Measurements from ENCODE around the gene BEGAIN.

DNA sequence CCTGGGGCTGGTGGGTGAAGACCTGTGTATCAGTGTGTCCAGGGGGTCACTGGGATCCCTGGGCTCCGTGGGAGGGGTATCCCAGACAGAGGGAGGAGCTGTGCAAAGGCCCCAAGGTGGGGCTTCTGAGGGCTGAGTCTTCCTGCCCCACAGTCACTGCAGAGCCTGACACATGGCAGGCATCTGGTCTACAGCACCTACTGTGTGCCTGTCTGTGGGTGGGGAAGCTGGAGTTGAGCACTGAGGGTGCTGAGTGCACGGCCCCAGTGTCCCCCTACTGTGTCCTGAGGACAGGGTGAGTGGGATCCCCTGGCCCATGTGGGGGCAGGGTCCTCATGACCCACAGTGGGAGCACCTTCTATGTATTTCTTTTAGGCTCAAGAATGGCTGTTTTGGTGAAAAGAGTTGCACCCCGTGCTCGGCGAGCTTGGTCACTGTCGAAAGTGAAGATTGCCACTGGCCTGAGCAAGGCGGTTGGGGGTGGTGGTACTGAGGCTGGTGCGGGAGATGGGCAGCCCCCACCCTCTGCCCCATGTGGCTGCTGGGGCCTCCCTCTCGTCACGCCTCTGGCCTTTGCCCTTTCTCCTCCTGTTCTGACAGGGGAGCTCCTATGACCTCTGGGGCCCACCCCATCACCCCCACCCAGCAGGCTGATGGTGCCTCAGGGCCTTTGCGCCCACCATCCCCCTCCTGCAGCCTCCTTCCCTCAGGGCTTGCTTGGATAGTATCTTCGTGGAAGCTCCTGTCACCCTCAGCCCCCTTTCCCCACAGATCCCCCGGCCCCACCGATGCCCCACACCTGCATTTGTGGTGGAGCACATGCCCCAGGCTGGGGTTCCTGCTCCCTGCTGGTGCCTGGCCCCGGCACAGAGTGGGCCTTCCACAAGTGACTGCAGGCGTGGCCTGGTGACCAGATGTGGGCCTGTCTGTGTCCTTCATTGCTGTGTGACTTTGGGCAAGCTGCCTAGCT, 55.8 kb downstream of the BEGAIN start:
- no peak for TF ChIP-seq TAF1 (IDR thresholded peaks at IDR 0.05; ENCODE audit: low read depth)
- TF ChIP-seq CTCF (IDR thresholded peaks at IDR 0.05; ENCODE audit: poor library complexity, severe bottlenecking) = no peak
- no peak for TF ChIP-seq RAD21 (conservative IDR thresholded peaks at IDR 0.05)
- TF ChIP-seq EP300 (conservative IDR thresholded peaks at IDR 0.05; ENCODE audit: poor library complexity, severe bottlenecking) = no peak
- no peak for TF ChIP-seq EZH2 (IDR thresholded peaks at IDR 0.05; ENCODE audit: borderline replicate concordance, insufficient read depth, low read length, poor library complexity, severe bottlenecking)
- TF ChIP-seq, protein P1, sequence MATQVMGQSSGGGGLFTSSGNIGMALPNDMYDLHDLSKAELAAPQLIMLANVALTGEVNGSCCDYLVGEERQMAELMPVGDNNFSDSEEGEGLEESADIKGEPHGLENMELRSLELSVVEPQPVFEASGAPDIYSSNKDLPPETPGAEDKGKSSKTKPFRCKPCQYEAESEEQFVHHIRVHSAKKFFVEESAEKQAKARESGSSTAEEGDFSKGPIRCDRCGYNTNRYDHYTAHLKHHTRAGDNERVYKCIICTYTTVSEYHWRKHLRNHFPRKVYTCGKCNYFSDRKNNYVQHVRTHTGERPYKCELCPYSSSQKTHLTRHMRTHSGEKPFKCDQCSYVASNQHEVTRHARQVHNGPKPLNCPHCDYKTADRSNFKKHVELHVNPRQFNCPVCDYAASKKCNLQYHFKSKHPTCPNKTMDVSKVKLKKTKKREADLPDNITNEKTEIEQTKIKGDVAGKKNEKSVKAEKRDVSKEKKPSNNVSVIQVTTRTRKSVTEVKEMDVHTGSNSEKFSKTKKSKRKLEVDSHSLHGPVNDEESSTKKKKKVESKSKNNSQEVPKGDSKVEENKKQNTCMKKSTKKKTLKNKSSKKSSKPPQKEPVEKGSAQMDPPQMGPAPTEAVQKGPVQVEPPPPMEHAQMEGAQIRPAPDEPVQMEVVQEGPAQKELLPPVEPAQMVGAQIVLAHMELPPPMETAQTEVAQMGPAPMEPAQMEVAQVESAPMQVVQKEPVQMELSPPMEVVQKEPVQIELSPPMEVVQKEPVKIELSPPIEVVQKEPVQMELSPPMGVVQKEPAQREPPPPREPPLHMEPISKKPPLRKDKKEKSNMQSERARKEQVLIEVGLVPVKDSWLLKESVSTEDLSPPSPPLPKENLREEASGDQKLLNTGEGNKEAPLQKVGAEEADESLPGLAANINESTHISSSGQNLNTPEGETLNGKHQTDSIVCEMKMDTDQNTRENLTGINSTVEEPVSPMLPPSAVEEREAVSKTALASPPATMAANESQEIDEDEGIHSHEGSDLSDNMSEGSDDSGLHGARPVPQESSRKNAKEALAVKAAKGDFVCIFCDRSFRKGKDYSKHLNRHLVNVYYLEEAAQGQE (IDR thresholded peaks at IDR 0.05; ENCODE audit: borderline replicate concordance) = no peak
- TF ChIP-seq SMC3 (conservative IDR thresholded peaks at IDR 0.05; ENCODE audit: poor library complexity) = no peak
- no peak for TF ChIP-seq POLR2AphosphoS5 (IDR thresholded peaks at IDR 0.05)
